GM12872 (cell line): Measurements from ENCODE around the gene ADAM33.

Experiments used
- TF ChIP-seq, protein P1 (sequence below): IDR thresholded peaks from 3 replicates; pipeline ENCODE4 v1.5.1; 2011; ENCODE audit warnings: low read depth, mild to moderate bottlenecking, low read length, moderate library complexity; ENCODE audit not compliant: insufficient read depth

Gene ADAM33

DNA sequence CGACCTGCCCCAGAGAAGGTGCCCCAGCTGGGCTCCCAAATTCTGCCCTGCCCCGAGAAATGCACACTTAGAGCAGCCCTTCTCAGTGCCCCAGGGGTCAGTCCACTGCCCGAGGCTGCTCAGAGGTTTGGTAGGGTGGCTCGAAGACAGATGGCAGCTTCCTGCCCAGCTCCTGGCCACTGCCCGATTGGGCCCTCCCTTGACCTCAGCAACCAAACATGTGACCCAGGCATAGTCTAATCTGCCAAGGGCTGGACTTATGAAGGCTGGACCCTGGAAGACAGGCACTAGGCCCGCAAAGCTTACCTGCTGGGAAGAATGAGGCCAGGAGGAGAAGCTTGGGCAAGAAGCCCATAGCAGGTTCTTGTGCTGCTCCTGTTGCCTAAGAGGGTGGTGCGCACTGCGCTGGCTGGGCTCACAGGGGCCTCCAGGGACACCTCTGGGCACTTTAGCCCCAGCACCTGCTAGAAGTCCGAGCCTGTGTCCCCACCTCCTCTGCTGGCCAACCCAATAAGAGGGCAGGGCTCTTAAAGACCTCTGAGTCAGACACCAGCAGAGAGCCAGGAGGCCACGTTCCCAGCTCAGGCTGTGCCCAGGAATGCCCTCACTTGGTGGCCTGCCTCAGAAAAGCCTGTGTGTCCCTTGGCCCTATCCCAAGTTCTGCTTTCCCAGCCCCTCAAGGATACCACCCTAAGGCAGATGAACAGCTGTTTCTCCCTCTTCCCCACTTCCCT is 25.1 kb upstream of the ADAM33 start:
- TF ChIP-seq, protein P1, sequence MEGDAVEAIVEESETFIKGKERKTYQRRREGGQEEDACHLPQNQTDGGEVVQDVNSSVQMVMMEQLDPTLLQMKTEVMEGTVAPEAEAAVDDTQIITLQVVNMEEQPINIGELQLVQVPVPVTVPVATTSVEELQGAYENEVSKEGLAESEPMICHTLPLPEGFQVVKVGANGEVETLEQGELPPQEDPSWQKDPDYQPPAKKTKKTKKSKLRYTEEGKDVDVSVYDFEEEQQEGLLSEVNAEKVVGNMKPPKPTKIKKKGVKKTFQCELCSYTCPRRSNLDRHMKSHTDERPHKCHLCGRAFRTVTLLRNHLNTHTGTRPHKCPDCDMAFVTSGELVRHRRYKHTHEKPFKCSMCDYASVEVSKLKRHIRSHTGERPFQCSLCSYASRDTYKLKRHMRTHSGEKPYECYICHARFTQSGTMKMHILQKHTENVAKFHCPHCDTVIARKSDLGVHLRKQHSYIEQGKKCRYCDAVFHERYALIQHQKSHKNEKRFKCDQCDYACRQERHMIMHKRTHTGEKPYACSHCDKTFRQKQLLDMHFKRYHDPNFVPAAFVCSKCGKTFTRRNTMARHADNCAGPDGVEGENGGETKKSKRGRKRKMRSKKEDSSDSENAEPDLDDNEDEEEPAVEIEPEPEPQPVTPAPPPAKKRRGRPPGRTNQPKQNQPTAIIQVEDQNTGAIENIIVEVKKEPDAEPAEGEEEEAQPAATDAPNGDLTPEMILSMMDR: no peak

DNA sequence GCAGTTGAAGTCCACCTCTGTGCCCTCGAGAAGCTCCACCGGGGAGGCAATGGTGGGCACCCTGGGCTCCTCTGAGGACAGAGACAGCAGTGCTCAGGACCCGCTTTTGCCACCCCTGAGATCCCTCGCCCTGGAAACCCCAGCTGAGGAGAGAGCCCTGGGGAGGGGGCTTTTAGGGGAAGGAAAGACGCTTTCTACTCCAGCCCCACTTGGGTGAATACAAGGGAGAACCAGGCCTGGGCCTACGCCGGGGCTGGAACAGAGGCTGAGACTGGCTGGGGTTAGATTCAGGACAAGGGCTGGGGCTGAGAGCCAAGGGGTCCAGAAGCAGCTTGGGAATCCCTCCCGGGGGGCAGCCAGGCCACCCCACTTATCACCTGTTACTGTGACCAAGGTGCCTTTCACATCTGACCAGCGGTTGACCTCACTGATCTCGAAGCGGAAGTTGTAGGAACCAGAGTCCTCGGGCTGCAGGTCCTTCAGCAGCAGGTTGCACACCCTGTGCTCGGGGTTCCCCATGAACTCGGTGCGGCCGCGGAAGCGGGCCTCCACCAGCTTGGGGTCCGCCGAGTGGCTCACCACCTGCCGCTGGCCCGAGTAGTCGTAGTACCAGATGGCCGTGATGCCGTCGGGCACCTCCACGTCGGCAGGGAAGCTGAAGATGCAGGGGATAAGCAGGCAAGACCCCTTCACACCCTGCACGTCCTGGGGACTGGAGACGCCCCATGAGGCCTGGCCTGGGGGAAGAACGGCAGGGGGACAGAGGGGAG is 24.3 kb upstream of the ADAM33 start:
- TF ChIP-seq, protein P1: no peak

DNA sequence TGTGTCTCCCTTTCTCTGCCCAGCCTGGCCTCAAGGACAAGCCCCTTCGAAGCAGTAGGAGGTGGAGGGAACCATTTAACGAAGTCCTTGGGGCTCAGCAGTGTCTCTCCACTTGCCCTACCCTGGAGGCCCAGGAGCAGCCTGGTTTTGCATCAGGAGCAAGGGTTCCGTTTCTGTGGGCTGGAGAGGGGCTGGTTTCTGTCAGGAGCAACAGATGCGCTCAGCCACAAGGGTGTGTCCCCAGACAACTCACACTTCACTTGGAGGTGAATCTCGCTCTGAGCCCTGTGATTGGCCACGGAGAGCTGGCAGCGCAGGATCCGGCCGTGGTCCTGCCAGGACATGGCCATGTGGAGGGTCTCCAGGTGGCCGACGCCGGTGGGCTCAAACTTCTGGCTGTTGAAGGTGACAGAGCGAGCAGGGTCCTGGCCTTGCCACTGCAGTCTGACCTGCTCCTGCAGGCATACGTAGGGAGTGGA is 23.7 kb upstream of the ADAM33 start:
- TF ChIP-seq, protein P1: no peak

DNA sequence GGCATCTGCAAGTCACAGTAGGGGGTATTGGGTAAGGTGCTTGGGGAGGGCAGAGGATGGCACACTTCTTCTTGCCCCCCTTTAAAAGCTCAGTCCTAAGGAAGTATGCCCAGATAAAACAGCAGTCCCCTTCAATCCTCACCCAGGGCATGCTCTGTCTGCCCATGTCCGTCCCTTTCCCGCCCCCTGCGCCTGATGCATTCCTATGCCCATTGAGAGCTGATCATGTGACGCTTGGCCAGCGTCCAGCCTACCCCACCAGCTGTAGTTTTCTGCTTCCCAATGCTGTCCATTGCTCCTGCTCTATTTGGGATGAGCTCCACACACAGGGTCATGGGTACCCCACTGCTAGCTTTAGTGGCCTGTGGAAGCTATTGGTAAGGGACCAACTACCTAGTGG is 22.3 kb upstream of the ADAM33 start:
- TF ChIP-seq, protein P1: no peak

DNA sequence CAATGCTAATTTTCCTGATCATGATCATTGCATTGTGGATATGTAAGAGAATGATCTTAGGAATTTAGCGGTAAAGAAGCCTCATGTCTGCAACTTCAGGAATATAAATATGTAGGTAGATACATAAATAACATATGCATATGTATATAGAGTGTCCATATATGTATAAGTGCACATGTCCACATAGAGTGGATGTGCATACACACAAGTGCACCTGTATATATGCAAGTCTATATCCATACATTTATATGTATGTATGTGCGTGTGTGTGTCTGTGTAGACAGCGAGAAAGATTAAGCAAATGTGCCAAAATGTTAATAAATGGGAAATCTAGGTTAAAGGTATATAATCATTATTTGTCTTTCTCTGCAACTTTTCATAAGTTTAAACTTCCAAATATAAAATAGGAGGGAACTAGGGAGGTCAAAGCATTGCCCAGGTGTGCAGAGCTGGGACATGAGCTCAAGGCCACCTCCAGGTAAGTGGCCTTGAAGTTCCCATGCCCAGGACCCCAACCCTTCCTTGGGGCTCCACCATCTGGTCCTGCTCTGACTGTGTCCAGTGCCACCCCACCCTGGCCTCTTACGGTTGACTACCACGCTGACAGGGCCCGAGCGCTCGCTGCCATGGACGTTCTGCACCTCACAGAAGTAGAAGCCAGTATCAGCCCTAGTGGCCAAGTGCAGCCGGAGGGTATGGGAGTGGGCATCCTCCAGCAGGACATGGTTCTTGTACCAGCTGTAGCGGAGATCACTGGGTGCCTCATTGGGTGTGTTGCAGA is 21.0 kb upstream of the ADAM33 start:
- TF ChIP-seq, protein P1: no peak

GRCh38 chr20:3701061-3701998 is 19.5 kb upstream of the ADAM33 start:
- TF ChIP-seq, protein P1: no peak
